Measurements from ENCODE around the gene ZFHX2. TPM values are rescaled to one million over a fixed set of nuclear protein-coding genes. Genes with fewer than 3 reads are reported as not detected.

The ZFHX2 gene
- total RNA-seq, 1 donor from 2014 or later = 2.3 TPM

- no peaks in the 10 kb centered on the region for H3K27me3 ChIP-seq (ENCODE audit: control insufficient read depth, insufficient read depth, low read length)
- no peak for TF ChIP-seq CTCF (IDR thresholded peaks at IDR 0.05; ENCODE audit: insufficient read depth, low read length, poor library complexity, severe bottlenecking)
Observed at GRCh38 chr14:23530375-23531055, 21.1 kb downstream of the ZFHX2 start.

DNA sequence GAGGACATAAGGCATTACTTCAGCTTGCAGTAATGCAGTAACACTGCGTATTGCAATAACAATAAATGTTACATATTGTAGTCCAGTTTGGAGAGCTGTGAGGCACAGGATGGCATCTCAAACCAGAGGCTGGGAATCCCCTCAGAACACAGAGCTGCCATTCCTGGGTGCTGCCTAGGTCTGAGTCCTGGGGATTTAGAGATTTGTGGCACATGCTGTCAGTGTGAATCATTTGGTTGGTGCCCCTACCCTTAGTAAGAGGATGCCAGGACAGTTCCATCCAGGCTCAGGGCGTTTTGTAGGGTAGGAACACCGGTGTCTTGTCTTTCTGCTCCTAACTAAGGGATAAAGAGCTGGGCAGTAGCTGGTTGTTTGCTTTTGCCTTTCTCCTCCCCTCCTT lies 22.5 kb downstream of the ZFHX2 start:
- H3K27me3 ChIP-seq (ENCODE audit: control insufficient read depth, insufficient read depth, low read length) = no peaks in the 10 kb centered on the region
- TF ChIP-seq CTCF (IDR thresholded peaks at IDR 0.05; ENCODE audit: insufficient read depth, low read length, poor library complexity, severe bottlenecking) = no peak
- H3K4me3 ChIP-seq (ENCODE audit: low read depth, low read length) = no peak overlapping the region
- H3K36me3 ChIP-seq (ENCODE audit: control insufficient read depth, insufficient read depth, low read length) = no peaks in the 10 kb centered on the region
- no peak for DNase-seq (ENCODE audit: low read depth)

More at GRCh38 chr14:23530375-23531055, 21.1 kb downstream of the ZFHX2 start:
- Histone ChIP-seq H3K36me3 (ENCODE audit: control insufficient read depth, insufficient read depth, low read length) (no peaks in the 10 kb centered on the region), H3K4me3 (ENCODE audit: low read depth, low read length) (no peak overlapping the region)
- no peak for DNase-seq (ENCODE audit: low read depth)

DNA sequence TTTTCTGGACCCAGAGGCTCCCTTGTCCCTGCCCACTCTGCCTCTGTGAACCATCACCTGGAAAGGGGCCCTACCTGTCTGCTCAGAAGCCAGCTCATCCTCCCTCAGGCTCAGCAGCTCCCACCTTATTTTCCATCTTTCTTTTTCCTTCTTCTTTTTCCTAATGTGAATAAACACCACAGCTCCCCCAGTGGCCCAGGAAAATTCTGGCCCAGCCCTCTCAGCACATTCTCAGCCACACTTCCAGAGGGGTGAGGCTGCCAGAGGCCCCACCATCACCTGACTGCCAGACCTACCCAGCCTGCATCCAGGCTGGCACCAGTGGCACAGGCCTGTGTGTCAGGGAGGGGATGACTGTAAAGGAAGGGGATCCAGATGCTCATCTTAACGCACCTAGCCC lies 23.0 kb downstream of the ZFHX2 start:
- H3K36me3 ChIP-seq (ENCODE audit: control insufficient read depth, insufficient read depth, low read length) = no peaks in the 10 kb centered on the region
- DNase-seq (ENCODE audit: low read depth) = no peak
- H3K27me3 ChIP-seq (ENCODE audit: control insufficient read depth, insufficient read depth, low read length) = no peaks in the 10 kb centered on the region
- no peak overlapping the region for H3K4me3 ChIP-seq (ENCODE audit: low read depth, low read length)
- peak; percentile 23 for TF ChIP-seq CTCF (IDR thresholded peaks at IDR 0.05; ENCODE audit: insufficient read depth, low read length, poor library complexity, severe bottlenecking)

DNA sequence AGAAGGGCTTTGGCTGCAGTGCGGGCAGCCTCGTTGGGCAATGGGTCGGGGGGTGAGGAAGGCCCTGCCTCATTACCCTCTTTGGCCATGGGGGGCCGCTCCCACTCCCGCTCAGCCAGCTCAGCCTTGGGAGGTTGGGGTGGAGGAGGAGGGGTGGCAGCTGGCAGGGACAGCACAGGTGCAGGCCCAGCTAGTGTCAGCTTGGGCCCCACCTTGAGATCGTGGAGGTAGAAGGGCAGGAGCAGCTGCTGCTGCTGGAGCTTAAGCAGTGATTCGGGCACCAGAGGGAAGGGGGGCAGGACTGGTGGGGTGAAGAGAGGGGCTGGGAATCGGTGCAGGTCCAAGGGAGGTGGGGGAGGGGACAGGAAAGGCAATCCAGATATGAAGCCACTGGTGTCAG lies 26.0 kb downstream of the ZFHX2 start:
- no peaks in the 10 kb centered on the region for H3K36me3 ChIP-seq (ENCODE audit: control insufficient read depth, insufficient read depth, low read length)

DNA sequence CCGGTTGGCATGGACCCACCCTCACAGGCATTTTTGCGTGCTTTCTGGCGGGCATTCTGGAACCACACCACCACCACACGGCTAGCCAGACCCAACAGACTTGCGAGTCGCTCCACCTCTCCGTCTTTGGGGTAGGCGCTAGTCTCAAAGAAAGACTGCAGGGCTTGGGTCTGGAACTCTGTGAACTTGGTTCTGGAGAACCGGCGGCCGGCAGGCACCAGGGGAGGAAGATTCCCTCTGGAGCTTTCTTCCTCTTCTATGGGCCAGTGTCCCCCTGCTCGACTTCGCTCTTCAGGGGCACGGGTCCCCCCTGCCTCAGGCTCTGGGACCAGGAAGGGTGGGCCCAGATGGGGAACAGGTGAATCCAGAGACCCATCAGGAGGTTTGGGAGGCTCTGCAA lies 26.6 kb downstream of the ZFHX2 start:
- Histone ChIP-seq H3K36me3 (ENCODE audit: control insufficient read depth, insufficient read depth, low read length) (no peaks in the 10 kb centered on the region), H3K4me3 (ENCODE audit: low read depth, low read length) (no peak overlapping the region), H3K27me3 (ENCODE audit: control insufficient read depth, insufficient read depth, low read length) (no peaks in the 10 kb centered on the region)
- no peak for TF ChIP-seq CTCF (IDR thresholded peaks at IDR 0.05; ENCODE audit: insufficient read depth, low read length, poor library complexity, severe bottlenecking)
- no peak for DNase-seq (ENCODE audit: low read depth)

More for the DNA sequence above, 26.0 kb downstream of the ZFHX2 start:
- H3K4me3 ChIP-seq (ENCODE audit: low read depth, low read length) = no peak overlapping the region
- no peak for DNase-seq (ENCODE audit: low read depth)
- no peaks in the 10 kb centered on the region for H3K27me3 ChIP-seq (ENCODE audit: control insufficient read depth, insufficient read depth, low read length)
- no peak for TF ChIP-seq CTCF (IDR thresholded peaks at IDR 0.05; ENCODE audit: insufficient read depth, low read length, poor library complexity, severe bottlenecking)

All from kidney epithelial cell (primary cell).